HEK293 (cell line): Measurements from ENCODE around the gene RNF13.

ENCODE experiments used
- CTCF ChIA-PET: fragments of 350-600 bp; formaldehyde crosslinking; extraction: SDS; loops from one replicate; lab custom pipeline; 2021; ENCODE audit warnings: antibody characterized with exemption; lab: Yijun Ruan, JAX
- POLR2A ChIA-PET: fragments of 300-600 bp; formaldehyde crosslinking; extraction: SDS; loops from one replicate; lab custom pipeline; 2020; ENCODE audit warnings: antibody characterized with exemption, inconsistent platforms; lab: Yijun Ruan, JAX
- H3K27ac ChIP-seq: fragments of 200-500 bp; sonication (Bioruptor generic); 2 replicates; pipeline ENCODE4 v1.5.1; 2014; ENCODE audit warnings: low read depth, low read length, control low read depth, inconsistent platforms; ENCODE audit errors: extremely low read depth
- H3K36me3 ChIP-seq, 2 experiments: fragments of 200-500 bp in 1 of 2; sonication (Bioruptor generic) in 1 of 2; 1 replicate in 1 of 2; 2 replicates in 1 of 2; pipeline ENCODE4 v1.5.1; 2014 to 2017; ENCODE audit warnings: inconsistent platforms in 2 of 2, low read length in 2 of 2; ENCODE audit not compliant: control insufficient read depth in 2 of 2, insufficient read depth in 1 of 2
- H3K4me1 ChIP-seq: fragments of 200-500 bp; sonication (Bioruptor generic); 2 replicates; pipeline ENCODE4 v1.5.1; 2014; ENCODE audit warnings: mild to moderate bottlenecking, low read length, inconsistent platforms; ENCODE audit not compliant: control insufficient read depth, insufficient read depth
- H3K4me3 ChIP-seq: 2 replicates; pipeline ENCODE4 v1.5.1; 2011; ENCODE audit warnings: low read depth, mild to moderate bottlenecking, control low read depth, low read length, moderate library complexity
- H3K9me3 ChIP-seq: fragments of 200-500 bp; sonication (Bioruptor generic); 2 replicates; pipeline ENCODE4 v1.5.1; 2014; ENCODE audit warnings: low read depth, low read length, inconsistent platforms; ENCODE audit not compliant: control insufficient read depth, insufficient read depth
- GFI1B ChIP-seq: fragments of 450-650 bp; formaldehyde crosslinking; IDR thresholded peaks from 2 replicates; pipeline ENCODE4 v1.5.1; 2016; ENCODE audit warnings: missing biosample characterization, missing genetic modification characterization
- IKZF3 ChIP-seq: fragments of 450-650 bp; IDR thresholded peaks from 2 replicates; pipeline ENCODE4 v1.5.0; 2018; ENCODE audit warnings: missing biosample characterization, mild to moderate bottlenecking, missing genetic modification characterization, moderate library complexity
- MZF1 ChIP-seq: fragments of 450-650 bp; formaldehyde crosslinking; IDR thresholded peaks from 2 replicates; pipeline ENCODE4 v1.5.1; 2017; ENCODE audit warnings: missing biosample characterization, missing genetic modification characterization, borderline replicate concordance
- PATZ1 ChIP-seq: fragments of 450-650 bp; formaldehyde crosslinking; IDR thresholded peaks from 2 replicates; pipeline ENCODE4 v1.5.1; 2016; ENCODE audit warnings: missing biosample characterization, missing genetic modification characterization
- PBX3 ChIP-seq: sonication (generic); formaldehyde crosslinking; IDR thresholded peaks from 2 replicates; pipeline ENCODE4 v1.8.1; 2022; ENCODE audit warnings: mild to moderate bottlenecking, moderate library complexity, missing genetic modification reagents
- PRDM10 ChIP-seq: fragments of 450-650 bp; formaldehyde crosslinking; IDR thresholded peaks from 2 replicates; pipeline ENCODE4 v1.5.1; 2016; ENCODE audit warnings: missing biosample characterization, missing genetic modification characterization
- SP2 ChIP-seq: fragments of 450-650 bp; formaldehyde crosslinking; IDR thresholded peaks from 2 replicates; pipeline ENCODE4 v1.5.1; 2016; ENCODE audit warnings: missing biosample characterization, missing genetic modification characterization
- SP3 ChIP-seq: fragments of 450-650 bp; formaldehyde crosslinking; IDR thresholded peaks from 2 replicates; pipeline ENCODE4 v1.5.1; 2016; ENCODE audit warnings: missing biosample characterization, missing genetic modification characterization
- YY2 ChIP-seq: fragments of 450-650 bp; formaldehyde crosslinking; IDR thresholded peaks from 2 replicates; pipeline ENCODE4 v1.5.1; 2016; ENCODE audit warnings: missing biosample characterization, missing genetic modification characterization
- ZBTB10 ChIP-seq: fragments of 450-650 bp; formaldehyde crosslinking; IDR thresholded peaks from 2 replicates; pipeline ENCODE4 v1.5.1; 2016; ENCODE audit warnings: missing biosample characterization, missing genetic modification characterization
- ZBTB17 ChIP-seq: fragments of 450-650 bp; formaldehyde crosslinking; IDR thresholded peaks from 2 replicates; pipeline ENCODE4 v1.5.1; 2016; ENCODE audit warnings: missing biosample characterization, missing genetic modification characterization
- ZBTB20 ChIP-seq: fragments of 450-650 bp; formaldehyde crosslinking; IDR thresholded peaks from 2 replicates; pipeline ENCODE4 v1.5.1; 2016; ENCODE audit warnings: missing biosample characterization, missing genetic modification characterization
- ZBTB8A ChIP-seq: fragments of 450-650 bp; formaldehyde crosslinking; IDR thresholded peaks from 2 replicates; pipeline ENCODE4 v1.5.1; 2016; ENCODE audit warnings: missing biosample characterization, missing genetic modification characterization
- ZNF148 ChIP-seq: fragments of 450-650 bp; formaldehyde crosslinking; IDR thresholded peaks from 2 replicates; pipeline ENCODE4 v1.5.0; 2017; ENCODE audit warnings: missing biosample characterization, missing genetic modification characterization, borderline replicate concordance
- ZNF335 ChIP-seq: fragments of 450-650 bp; formaldehyde crosslinking; conservative IDR thresholded peaks from 2 replicates; pipeline ENCODE4 v1.5.1; 2016; ENCODE audit warnings: missing biosample characterization, missing genetic modification characterization
- ZNF350 ChIP-seq: fragments of 450-650 bp; formaldehyde crosslinking; IDR thresholded peaks from 2 replicates; pipeline ENCODE4 v1.5.0; 2017; ENCODE audit warnings: missing biosample characterization, mild to moderate bottlenecking, missing genetic modification characterization
- ZNF366 ChIP-seq: fragments of 450-650 bp; formaldehyde crosslinking; conservative IDR thresholded peaks from 2 replicates; pipeline ENCODE4 v1.5.1; 2016; ENCODE audit warnings: missing biosample characterization, missing genetic modification characterization
- ZNF501 ChIP-seq: fragments of 450-650 bp; formaldehyde crosslinking; IDR thresholded peaks from 2 replicates; pipeline ENCODE4 v1.5.1; 2016; ENCODE audit warnings: missing biosample characterization, missing genetic modification characterization
- ZNF629 ChIP-seq: fragments of 450-650 bp; formaldehyde crosslinking; IDR thresholded peaks from 2 replicates; pipeline ENCODE4 v1.5.1; 2017; ENCODE audit warnings: missing biosample characterization, missing genetic modification characterization
- ZNF654 ChIP-seq: fragments of 450-650 bp; formaldehyde crosslinking; IDR thresholded peaks from 2 replicates; pipeline ENCODE4 v1.5.1; 2016; ENCODE audit warnings: low read depth, missing biosample characterization, missing genetic modification characterization

Gene RNF13

GRCh38 chr3:149968216-149968615 is 155.2 kb downstream of the RNF13 start:
- Histone ChIP-seq H3K9me3 (no peaks in the 10 kb centered on the region), H3K4me1 (no peaks in the 10 kb centered on the region), H3K36me3 (peaks cover 0 to 44% of the 10 kb centered on the region in 2 experiments; a peak in 2 of 3 replicates)
- POLR2A ChIA-PET = no interaction called here
- no peak for TF ChIP-seq SP3 (tag by site-specific recombination)
- TF ChIP-seq ZNF629 (tag by site-specific recombination) = 0 out of 2 replicates have a peak, but pooled peaks have one; percentile 10
- no peak for TF ChIP-seq MZF1 (tag by site-specific recombination)
- peak; percentile 36; the same call in 1 of the 2 replicates for TF ChIP-seq ZBTB17 (tag by site-specific recombination)
- TF ChIP-seq ZNF148 (tag by site-specific recombination) = no peak
- no peak for TF ChIP-seq PBX3 (CRISPR knock-in tag)
- TF ChIP-seq YY2 = no peak
- TF ChIP-seq ZNF654 (tag by site-specific recombination) = no peak
- TF ChIP-seq GFI1B (tag by site-specific recombination) = no peak
- TF ChIP-seq, all 188 proteins: peak for 2
- Histone ChIP-seq H3K27ac (no peak overlapping the region), H3K4me3 (peak overlapping the region; percentile 2; the same call in 1 of the 2 replicates)
- CTCF ChIA-PET = interaction anchor here (0.7 to 4.0 kb wide), 12 partner anchors 31 to 452 kb away, joined by 3 to 31 read pairs (median 4); no protein-coding TSS in a partner anchor

GRCh38 chr3:149969110-149969939 is 156.3 kb downstream of the RNF13 start:
- peaks cover 0 to 33% of the 10 kb centered on the region in 2 experiments; a peak in 2 of 3 replicates for H3K36me3 ChIP-seq
- H3K27ac ChIP-seq = peak overlapping the region; percentile 93
- peak overlapping the region; percentile 94 for H3K4me3 ChIP-seq
- ChIA-PET POLR2A (interaction anchor here (0.6 kb wide), 1 partner anchor 215 kb away, joined by 3 read pairs; no protein-coding TSS in a partner anchor), CTCF (interaction anchor here (0.6 to 4.0 kb wide), 11 partner anchors 39 to 544 kb away, joined by 3 to 31 read pairs (median 4); no protein-coding TSS in a partner anchor)
- no peaks in the 10 kb centered on the region for H3K4me1 ChIP-seq
- no peaks in the 10 kb centered on the region for H3K9me3 ChIP-seq
- TF ChIP-seq SP2 (tag by site-specific recombination) = peak; percentile 14; the same call in 1 of the 2 replicates
- peak; percentile 51; the same call in 1 of the 2 replicates for TF ChIP-seq ZBTB8A (tag by site-specific recombination)
- TF ChIP-seq PATZ1 = peak; percentile 39; the same call in 1 of the 2 replicates
- TF ChIP-seq ZNF366 (tag by site-specific recombination) = peak; percentile 54; the same call in 1 of the 2 replicates
- TF ChIP-seq ZBTB20 (tag by site-specific recombination) = peak; percentile 56; the same call in 1 of the 2 replicates
- peak; percentile 88 for TF ChIP-seq IKZF3
- TF ChIP-seq ZNF335 (tag by site-specific recombination) = peak; percentile 84; the same call in 1 of the 2 replicates
- TF ChIP-seq PRDM10 (tag by site-specific recombination) = 0 out of 2 replicates have a peak, but pooled peaks have one; percentile 13
- TF ChIP-seq ZNF350 (tag by site-specific recombination) = no peak
- 0 out of 2 replicates have a peak, but pooled peaks have one; percentile 6 for TF ChIP-seq ZNF501 (tag by site-specific recombination)
- no peak for TF ChIP-seq ZBTB10
